ENCODE results near the gene DIP2A.

Gene DIP2A

GRCh38 chr21:46431884-46432488, 26.7 kb upstream of the DIP2A start:
- TF ChIP-seq GATA3 (IDR thresholded peaks at IDR 0.05; ENCODE audit: low read depth, low read length) (no peak), GATA2 (IDR thresholded peaks at IDR 0.05; ENCODE audit: low read depth, low read length) (no peak)

GRCh38 chr21:46434322-46434958, 24.3 kb upstream of the DIP2A start:
- TF ChIP-seq GATA2 (IDR thresholded peaks at IDR 0.05; ENCODE audit: low read depth, low read length) (no peak), GATA3 (IDR thresholded peaks at IDR 0.05; ENCODE audit: low read depth, low read length) (no peak)

- TF ChIP-seq GATA2 (IDR thresholded peaks at IDR 0.05; ENCODE audit: low read depth, low read length), result no peak
Observed at GRCh38 chr21:46435786-46436227, 22.9 kb upstream of the DIP2A start.

- TF ChIP-seq GATA3 (IDR thresholded peaks at IDR 0.05; ENCODE audit: low read depth, low read length) (no peak), GATA2 (IDR thresholded peaks at IDR 0.05; ENCODE audit: low read depth, low read length) (no peak)
Observed at GRCh38 chr21:46436621-46437020, 22.1 kb upstream of the DIP2A start.

- no peak for TF ChIP-seq GATA3 (IDR thresholded peaks at IDR 0.05; ENCODE audit: low read depth, low read length)
- TF ChIP-seq GATA2 (IDR thresholded peaks at IDR 0.05; ENCODE audit: low read depth, low read length), result no peak
Observed at GRCh38 chr21:46437096-46437498, 21.6 kb upstream of the DIP2A start.

GRCh38 chr21:46437511-46437910, 21.2 kb upstream of the DIP2A start:
- TF ChIP-seq GATA3 (IDR thresholded peaks at IDR 0.05; ENCODE audit: low read depth, low read length), result no peak
- TF ChIP-seq GATA2 (IDR thresholded peaks at IDR 0.05; ENCODE audit: low read depth, low read length), result no peak

GRCh38 chr21:46438241-46438640, 20.4 kb upstream of the DIP2A start:
- TF ChIP-seq GATA3 (IDR thresholded peaks at IDR 0.05; ENCODE audit: low read depth, low read length), result no peak
- no peak for TF ChIP-seq GATA2 (IDR thresholded peaks at IDR 0.05; ENCODE audit: low read depth, low read length)

- TF ChIP-seq GATA3 (IDR thresholded peaks at IDR 0.05; ENCODE audit: low read depth, low read length), result no peak
- TF ChIP-seq GATA2 (IDR thresholded peaks at IDR 0.05; ENCODE audit: low read depth, low read length), result no peak
Observed at GRCh38 chr21:46439906-46440305, 18.8 kb upstream of the DIP2A start.

- TF ChIP-seq GATA3 (IDR thresholded peaks at IDR 0.05; ENCODE audit: low read depth, low read length) (no peak), GATA2 (IDR thresholded peaks at IDR 0.05; ENCODE audit: low read depth, low read length) (no peak)
Observed at GRCh38 chr21:46441331-46441730, 17.4 kb upstream of the DIP2A start.

- no peak for TF ChIP-seq GATA2 (IDR thresholded peaks at IDR 0.05; ENCODE audit: low read depth, low read length)
- no peak for TF ChIP-seq GATA3 (IDR thresholded peaks at IDR 0.05; ENCODE audit: low read depth, low read length)
Observed at GRCh38 chr21:46441961-46442498, 16.7 kb upstream of the DIP2A start.

- TF ChIP-seq GATA2 (IDR thresholded peaks at IDR 0.05; ENCODE audit: low read depth, low read length) (no peak), GATA3 (IDR thresholded peaks at IDR 0.05; ENCODE audit: low read depth, low read length) (no peak)
Observed at GRCh38 chr21:46442938-46443337, 15.8 kb upstream of the DIP2A start.

GRCh38 chr21:46443910-46444309, 14.8 kb upstream of the DIP2A start:
- TF ChIP-seq GATA3 (IDR thresholded peaks at IDR 0.05; ENCODE audit: low read depth, low read length) (no peak), GATA2 (IDR thresholded peaks at IDR 0.05; ENCODE audit: low read depth, low read length) (no peak)

GRCh38 chr21:46448108-46448507, 10.6 kb upstream of the DIP2A start:
- TF ChIP-seq GATA3 (IDR thresholded peaks at IDR 0.05; ENCODE audit: low read depth, low read length) (no peak), GATA2 (IDR thresholded peaks at IDR 0.05; ENCODE audit: low read depth, low read length) (no peak)

GRCh38 chr21:46452710-46453109, 6.0 kb upstream of the DIP2A start:
- TF ChIP-seq GATA2 (IDR thresholded peaks at IDR 0.05; ENCODE audit: low read depth, low read length) (no peak), GATA3 (IDR thresholded peaks at IDR 0.05; ENCODE audit: low read depth, low read length) (no peak)

GRCh38 chr21:46454142-46454541, 4.5 kb upstream of the DIP2A start:
- TF ChIP-seq GATA2 (IDR thresholded peaks at IDR 0.05; ENCODE audit: low read depth, low read length), result no peak
- TF ChIP-seq GATA3 (IDR thresholded peaks at IDR 0.05; ENCODE audit: low read depth, low read length), result no peak

Measured in SH-SY5Y (cell line).